Stimulated activated CD8-positive, alpha-beta memory T cell treated with anti-CD3 and anti-CD28 coated beads, Interleukin-4, amount 100 ng/mL, for 24 hours (primary cell): ENCODE results near the gene C3orf80.
"Not testable (repeated sequence)": the region's sequence is repeated elsewhere in the genome, so short reads cannot be mapped to it uniquely, and the experiment has no call there.

Experiments
- DNase-seq: peaks from one replicate; pipeline ENCODE4 v3.0.0-alpha.2; 2020; ENCODE audit warnings: low read depth

The C3orf80 gene

GRCh38 chr3:160213191-160213590 lies 12.0 kb upstream of the C3orf80 start:
- DNase-seq: no peak

- no peak for DNase-seq
Observed at GRCh38 chr3:160217675-160218074, 7.5 kb upstream of the C3orf80 start.

DNA sequence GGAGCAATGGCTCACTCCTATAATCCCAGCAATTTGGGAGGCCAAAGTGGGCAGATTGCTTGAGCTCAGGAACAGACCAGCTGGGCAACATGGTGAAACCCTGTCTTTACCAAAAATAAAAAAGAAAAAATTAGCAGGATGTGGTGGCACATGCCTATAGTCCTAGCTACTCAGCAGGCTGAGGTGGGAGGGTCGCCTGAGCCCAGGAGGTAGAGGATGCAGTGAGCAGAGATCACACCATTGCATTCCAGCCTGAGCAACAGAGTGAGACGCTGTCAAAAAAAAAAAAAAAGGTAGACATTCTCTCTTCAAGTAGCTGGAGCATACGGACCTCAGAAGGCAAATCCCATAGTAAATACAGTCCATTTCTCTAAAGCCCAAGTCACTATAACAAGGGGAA lies 7.1 kb upstream of the C3orf80 start:
- no peak for DNase-seq

GRCh38 chr3:160220038-160220437 lies 5.2 kb upstream of the C3orf80 start:
- no peak for DNase-seq

- no peak for DNase-seq
Observed at GRCh38 chr3:160221019-160221418, 4.2 kb upstream of the C3orf80 start.

DNA sequence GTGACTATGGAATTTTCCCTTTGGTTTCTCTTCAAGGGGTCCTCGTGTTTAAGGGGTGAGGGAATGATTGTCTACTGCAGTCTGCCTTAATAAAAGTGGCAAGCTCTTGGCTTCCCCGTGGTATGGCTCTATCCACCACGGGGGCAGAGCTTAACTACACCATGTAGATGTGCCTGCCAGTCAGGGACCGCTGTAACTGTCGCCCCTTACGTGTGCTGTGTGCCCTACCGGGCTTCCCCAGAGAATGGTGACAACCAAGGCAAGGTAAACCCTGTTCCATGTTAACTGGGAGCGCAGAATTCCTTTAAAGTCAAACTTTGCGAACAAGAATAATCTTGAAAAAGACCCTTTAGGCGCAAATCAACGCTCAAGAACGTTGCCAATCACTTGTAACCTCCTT lies 966 bp upstream of the C3orf80 start:
- no peak for DNase-seq

- no peak for DNase-seq
Observed at GRCh38 chr3:160224811-160225175, 429 bp upstream of the C3orf80 start.

- no peak for DNase-seq
Observed at GRCh38 chr3:160226026-160226907, 1.0 kb downstream of the C3orf80 start.

GRCh38 chr3:160227419-160227818 lies 2.2 kb downstream of the C3orf80 start:
- no peak for DNase-seq

DNA sequence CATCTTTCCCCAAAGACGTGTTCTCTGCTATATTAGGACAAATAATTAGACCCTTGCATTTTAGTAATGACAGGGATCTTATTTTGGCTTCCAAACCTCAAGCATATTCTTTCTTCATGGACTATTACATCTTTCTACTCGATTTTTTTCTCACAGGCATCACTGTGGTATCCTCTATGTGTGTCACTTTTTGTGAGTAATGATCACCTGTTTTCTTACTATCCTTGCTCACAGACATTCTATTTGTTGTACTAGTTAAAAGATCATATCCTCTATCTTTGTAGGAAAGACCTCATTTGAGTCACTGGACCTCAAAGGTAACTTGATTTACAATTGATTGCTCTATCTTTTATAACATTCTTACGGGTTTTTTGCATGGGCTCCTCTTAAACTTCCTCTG lies 6.8 kb downstream of the C3orf80 start:
- DNase-seq: no peak

- DNase-seq: not testable (repeated sequence)
Observed at GRCh38 chr3:160240719-160241118, 15.5 kb downstream of the C3orf80 start.

GRCh38 chr3:160245261-160245800 lies 20.1 kb downstream of the C3orf80 start:
- no peak for DNase-seq

- no peak for DNase-seq
Observed at GRCh38 chr3:160247766-160248165, 22.5 kb downstream of the C3orf80 start.

DNA sequence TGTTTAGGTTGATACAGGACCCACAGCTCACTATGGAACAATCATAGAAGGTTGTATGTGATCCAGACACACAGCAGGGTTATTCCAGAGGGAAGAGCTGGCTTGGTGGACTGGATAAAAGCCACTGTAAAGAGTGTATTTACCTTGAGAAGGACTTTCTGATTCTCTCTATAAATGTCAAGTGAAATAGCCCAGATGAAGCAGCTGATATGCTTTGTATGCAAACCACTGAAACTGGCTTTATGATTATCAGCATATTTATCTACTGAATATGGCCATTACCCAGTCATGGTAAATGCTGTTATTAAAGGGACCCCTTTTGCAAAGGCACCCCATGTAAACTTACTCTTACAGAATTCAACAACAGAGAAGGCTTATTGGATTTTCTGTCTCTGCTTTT lies 28.1 kb downstream of the C3orf80 start:
- DNase-seq: no peak

- no peak for DNase-seq
Observed at GRCh38 chr3:160257606-160258005, 32.4 kb downstream of the C3orf80 start.

- DNase-seq: no peak
Observed at GRCh38 chr3:160259589-160259988, 34.4 kb downstream of the C3orf80 start.

DNA sequence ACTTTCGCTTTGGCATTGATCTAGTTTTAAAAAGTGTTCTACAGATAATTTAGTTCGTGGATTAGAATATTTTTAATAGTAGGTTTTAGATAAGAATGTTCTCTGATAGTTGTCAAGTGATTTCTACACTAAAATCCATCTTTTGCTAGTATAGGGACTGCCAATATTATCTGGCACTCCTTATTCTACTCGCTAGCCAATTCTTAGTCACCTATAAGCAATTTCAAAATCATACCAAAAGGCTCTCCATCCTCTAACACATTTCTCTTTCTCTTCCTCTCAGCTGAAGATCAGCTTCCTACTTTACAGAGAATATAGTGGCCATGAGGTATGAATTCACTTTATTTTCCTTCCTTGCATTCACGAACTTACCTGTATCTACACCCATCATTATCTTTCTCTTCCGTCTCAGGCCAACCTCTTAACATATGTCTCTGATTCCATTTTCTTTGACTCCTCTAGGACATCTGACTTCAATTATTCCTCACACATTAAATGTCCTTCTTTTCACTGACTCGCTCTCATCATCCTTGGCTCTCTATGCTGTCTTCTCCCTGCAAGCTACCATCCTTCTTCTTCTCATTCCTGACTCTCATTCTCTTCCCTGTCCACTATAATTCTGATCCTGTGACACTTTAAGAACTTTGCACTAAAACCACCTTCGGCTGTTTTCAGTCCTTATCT lies 35.5 kb downstream of the C3orf80 start:
- DNase-seq: no peak

DNA sequence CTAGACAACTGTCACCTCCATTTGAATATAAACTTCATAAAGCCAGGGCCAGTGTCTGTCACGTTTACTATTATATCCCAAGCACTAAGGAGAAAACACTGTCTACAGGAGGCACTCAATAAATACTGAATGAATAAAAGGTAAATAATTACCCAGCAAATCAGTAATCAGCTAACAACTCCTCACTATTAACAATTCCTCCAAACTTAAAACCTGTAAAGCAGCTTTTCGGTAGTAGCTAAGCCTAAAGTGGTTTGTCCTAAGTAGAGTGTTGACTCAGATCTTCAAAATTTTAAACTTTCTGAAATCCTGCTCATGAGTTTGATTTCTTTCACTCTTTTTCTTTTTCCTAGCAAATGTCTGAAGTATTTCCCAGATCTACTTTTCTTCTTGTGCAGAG lies 39.9 kb downstream of the C3orf80 start:
- DNase-seq: no peak
